Activated naive CD4-positive, alpha-beta T cell treated with anti-CD3 and anti-CD28 coated beads, Interleukin-2, amount 50 U/mL, for 16 hours (primary cell): ENCODE results near the gene STAT3.

Source experiments
- DNase-seq: peaks from one replicate; pipeline ENCODE4 v3.0.0-alpha.2; 2020

Gene STAT3

DNA sequence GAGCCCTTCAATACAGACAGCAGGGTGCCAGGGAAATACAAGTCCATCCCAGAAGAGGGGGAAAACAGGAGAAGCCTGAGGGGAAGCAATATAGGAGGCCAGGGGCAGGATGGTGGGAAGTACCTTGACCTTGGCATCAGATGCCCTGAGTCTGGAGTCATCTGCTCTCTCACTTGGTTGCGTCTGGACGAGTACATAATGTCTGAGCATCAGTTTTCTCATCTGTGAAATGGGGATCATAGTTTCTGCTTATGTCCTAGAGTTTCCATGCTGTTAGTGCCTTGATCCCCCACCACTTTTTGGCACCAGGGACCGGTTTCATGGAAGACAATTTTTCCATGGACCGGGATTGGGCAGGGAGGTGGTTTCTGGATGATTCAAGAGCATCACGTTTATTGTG is 97.7 kb downstream of the STAT3 start:
- no peak for DNase-seq

DNA sequence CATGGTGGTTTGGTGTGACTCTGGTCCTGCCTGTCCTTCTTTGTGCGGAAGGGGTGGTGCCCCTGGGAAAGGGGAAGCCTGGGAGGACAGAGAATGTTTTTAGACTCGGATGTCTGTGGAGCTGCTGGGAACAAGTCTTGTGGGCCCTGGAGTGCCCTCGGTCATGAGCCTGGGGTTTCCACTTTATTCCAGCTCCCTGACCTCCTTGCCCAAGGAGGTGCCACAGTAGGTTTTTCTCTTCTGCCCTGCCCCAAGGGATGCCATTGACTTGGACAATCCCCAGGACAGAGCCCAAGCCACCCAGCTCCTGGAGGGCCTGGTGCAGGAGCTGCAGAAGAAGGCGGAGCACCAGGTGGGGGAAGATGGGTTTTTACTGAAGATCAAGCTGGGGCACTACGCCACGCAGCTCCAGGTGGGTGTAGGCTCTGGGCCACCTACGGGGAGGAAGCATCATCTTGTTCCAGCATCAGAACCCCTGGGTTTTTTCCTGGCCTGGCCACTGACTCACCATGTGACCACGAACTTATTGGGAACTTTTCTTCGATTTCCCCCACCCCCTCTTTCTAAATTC is 98.5 kb downstream of the STAT3 start:
- DNase-seq, result peak; percentile 70

DNA sequence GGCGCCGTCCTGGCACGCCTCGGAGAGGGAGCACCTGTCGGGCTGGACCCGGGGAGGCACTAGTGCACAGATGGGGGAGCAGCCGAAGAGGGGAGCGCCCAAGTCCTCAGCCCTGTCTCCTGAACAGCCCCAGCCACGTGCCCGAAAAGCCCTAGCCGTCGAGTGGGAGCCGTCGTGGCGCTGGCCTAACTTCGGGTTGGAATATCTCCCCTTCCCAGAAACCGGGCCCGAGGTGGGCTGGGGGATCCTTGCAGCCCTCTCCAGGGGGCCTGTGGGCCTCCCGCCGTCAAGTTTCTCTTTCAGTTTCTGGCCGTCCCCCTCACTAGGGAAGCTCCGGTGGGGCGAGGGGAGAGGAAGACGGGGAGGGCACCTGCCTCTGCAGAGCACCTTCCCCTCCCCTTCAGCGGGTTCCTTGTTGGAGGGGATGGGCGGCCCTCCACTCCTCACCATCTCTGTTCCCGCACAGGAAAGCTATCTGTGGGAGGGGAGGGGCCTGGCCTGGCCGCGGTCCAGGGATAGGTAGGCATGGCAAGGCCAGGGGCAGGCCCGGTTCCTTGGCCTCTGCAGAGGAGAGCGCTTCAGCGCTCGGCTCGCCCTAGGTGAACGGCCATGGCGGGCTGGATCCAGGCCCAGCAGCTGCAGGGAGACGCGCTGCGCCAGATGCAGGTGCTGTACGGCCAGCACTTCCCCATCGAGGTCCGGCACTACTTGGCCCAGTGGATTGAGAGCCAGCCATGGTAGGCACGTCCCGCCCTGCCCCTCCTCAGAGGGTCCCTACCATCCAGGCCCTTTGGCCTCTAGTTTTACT is 99.2 kb downstream of the STAT3 start:
- peak; percentile 65 for DNase-seq

DNA sequence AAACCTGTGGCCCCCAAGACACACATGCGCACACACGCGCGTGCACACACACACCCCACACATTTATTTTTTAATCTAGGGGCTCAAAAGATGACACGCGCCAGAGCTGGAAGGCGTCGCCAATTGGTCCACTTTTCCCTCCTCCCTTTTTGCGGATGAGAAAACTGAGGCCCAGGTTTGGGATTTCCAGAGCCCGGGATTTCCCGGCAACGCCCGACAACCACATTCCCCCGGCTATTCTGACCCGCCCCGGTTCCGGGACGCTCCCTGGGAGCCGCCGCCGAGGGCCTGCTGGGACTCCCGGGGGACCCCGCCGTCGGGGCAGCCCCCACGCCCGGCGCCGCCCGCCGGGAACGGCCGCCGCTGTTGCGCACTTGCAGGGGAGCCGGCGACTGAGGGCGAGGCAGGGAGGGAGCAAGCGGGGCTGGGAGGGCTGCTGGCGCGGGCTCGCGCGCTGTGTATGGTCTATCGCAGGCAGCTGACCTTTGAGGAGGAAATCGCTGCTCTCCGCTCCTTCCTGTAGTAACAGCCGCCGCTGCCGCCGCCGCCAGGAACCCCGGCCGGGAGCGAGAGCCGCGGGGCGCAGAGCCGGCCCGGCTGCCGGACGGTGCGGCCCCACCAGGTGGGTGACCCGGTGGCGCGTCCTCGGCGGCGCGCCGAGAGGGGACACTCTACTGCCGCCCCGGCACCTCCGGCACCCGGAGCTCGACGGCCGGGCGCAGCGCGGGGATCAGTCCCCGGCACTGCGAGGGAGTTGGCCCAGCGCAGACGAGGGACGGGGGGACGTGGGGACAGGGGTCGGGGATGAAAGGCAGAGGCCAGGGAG is 100.1 kb downstream of the STAT3 start, which contains the start of gene STAT5A:
Gene STAT5A, plus strand, starts transcription at position 522 of the 826 bp plus-strand sequence. CDS start 914 bp downstream, outside the sequence.
- peak; percentile 73 for DNase-seq

DNA sequence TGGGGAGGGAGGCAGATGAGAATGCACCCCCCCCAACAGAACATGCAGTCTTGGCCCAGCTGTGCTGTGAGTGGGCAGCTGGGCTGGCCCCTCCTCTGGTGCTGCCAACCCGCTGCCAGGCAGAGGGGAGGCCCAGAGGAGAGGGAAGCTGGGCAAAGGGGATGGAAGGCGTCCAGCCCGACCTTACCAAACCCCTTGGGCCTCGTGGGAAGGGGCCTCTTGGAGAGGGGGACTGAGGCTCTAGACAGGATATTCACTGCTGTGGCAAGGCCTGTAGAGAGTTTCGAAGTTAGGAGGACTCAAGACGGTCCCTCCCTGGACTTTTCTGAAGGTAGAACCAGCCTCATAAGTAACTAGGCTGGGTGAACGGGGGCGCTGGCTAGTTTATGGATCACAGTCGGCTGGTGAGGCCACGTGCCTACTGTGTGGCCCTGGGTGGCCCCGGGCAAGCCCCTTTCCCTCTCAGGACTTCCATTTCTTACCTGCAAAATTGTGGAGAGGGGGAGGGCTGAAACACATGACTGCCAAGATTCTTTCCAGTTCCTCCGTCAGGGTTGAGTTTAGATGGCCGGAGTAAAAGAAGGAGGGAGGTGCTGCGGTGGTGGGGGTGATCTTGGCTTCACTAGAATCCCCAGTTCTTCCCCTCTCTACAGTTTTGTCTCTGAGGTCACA is 100.8 kb downstream of the STAT3 start:
- DNase-seq, result peak; percentile 53

DNA sequence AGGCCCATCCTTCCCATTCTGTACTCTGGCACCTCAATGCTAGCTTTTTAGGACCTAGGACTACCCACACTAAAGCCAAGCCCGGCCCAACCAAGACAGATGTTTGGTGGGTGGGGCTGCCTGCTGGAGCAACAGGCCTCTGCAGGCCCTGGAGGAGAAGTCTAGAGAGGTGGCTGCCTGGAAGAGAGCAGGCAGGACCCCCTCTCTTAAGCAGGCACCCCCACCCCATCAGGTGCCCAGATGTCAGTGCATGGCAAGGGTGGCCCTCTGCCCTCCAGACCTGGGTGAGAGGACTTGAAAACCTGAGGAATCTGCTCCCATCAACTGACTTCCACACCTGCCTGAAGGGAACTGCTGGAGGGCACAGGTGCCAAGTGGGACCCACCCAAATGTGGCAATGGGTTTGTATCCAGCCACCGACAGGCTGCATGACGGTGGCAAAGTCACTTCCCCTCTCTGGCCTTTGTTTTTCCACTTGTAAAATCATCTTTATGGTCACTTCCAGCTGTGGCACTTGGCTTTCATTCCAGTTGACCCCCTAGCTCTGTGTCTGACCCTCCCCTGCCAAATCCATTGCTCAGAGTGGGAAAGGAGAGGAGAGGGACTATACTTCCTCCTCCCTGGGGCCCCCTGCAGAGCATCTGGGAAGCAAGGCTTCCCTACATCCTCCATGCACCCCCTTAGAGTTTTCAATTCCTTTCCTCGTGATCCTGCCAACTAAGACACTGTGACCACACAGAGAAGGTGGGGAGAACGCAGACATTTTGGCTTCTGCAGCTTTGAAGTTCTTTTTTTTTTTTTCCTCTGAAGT is 101.6 kb downstream of the STAT3 start:
- DNase-seq, result peak; percentile 13

DNA sequence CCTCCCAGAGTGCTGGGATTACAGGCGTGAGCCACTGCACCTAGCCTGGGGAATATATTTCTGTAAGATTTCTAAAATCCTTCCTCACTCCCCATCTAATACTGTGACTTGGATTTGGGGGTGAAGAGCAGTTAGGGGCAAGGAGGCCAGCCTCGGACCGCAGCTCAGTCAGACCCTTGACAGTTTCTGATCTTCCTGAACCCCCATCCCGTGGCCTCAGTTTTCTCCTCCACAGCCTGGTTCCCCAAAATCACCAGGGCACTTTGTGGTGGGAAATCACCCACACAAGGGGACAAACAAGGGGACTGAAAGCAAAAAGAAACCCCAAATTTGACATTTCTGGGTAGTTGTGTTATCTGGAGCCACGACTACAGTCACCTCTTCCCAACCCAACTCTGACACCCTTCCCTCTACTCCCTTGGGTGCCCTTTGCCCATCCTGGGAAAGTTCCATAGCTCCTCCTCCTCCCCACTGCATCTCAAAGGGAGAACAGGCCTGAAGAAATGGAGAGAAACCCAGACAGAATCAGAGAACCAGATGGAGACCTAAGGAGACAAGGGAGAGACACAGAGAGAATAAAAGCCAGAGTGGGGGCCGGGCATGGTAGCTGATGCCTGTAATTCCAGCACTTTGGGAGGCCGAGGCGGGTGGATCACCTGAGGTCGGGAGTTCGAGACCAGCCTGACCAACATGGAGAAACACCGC is 102.7 kb downstream of the STAT3 start:
- DNase-seq, result no peak

DNA sequence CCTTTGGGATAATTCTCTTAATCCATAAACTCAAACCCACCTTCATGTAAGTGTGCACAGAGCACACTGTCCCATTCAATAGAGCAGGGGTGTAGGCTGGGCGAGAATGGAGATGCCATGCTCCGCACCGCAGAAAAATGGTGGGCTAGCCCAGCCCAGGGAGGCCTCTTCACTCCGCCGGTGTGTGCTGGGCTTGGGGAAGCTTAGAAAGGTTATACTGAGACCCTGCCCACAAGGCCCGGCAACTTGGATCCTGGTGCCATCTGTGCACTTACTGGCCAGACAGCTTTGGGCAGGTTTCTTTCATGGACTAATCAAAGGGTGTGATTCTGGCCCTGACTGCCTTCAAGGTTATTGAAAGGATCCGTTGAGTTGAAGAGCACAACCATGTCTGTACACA is 103.7 kb downstream of the STAT3 start:
- no peak for DNase-seq

DNA sequence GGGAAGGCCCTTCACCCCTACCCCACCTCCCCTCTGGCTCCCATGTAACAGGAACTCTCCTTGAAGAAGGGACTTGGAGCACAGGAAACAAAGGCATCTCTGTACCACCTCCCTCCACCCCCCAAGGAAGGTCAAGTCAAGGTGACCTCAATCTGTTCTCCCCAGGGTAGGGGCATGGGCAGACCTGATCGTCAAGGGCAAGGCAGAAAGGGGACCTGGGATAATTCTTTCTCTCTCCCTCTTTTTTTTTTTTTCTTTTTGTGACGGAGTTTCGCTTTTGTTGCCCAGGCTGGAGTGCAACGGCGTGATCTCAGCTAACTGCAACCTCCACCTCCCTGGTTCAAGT is 104.2 kb downstream of the STAT3 start:
- DNase-seq, result no peak

DNA sequence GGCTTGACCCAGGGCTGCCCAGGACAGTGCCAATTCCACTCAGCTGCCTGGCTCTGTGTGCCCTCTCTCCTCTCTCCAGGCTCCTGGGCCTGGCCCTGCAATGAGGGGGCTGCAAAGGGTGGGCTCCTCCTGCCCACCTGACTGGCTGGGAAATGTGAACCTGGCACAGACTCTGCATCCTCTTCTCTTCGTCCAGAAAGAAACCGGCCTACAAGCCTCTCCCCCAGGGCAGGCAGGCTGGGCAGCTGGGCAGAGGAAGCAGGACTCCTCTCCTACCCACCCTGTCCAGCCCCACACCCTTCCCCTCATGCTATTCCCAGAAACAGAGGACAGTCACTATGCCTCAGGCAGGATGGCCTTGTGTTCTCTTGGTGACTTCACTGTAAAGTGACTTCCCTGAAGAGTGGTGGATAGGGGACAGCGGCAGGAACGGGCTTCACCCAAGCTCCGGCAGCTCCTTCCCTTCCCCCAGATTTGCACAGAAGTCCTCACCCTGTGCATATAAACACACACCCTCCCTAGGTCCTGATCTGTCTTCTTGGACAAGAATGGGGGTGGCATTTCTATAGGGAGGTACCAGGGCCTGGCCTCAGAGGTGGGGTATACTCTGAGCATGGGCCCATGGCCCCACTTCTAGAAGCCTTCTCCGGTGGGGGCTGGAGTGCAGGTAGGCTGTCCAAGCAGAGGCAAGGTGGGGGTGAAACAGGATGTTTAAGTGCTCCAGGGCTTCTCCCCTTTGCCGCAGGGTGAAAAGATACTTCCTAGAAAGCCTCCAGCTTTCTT is 104.8 kb downstream of the STAT3 start:
- DNase-seq, result no peak

DNA sequence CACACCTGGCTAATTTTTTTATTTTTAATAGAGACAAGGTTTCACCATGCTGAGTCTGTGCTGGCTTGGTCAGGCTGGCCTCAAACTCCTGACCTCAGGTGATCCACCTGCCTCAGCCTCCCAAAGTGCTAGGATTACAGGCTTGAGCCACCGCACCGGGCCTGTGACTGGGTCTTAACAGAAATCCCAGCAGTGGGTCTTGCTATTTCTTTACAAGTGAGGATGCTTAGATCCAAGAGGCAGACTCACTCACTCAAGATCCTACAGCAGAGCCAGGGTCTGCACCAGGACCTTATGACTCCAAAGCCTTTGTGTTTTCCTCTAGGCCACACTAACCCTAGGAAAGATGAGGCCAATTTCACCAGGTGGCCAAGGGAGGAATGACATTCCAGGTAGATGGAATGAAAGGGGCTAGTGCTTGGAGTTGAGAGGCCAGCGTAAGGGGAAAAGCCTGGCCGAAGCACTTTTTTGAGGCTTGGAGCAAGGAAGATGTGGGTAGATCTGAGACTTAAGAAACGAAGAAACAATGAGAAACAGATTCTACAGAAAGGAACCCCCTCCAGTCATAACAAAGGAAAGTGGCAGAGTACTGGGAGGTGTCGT is 105.7 kb downstream of the STAT3 start:
- no peak for DNase-seq

DNA sequence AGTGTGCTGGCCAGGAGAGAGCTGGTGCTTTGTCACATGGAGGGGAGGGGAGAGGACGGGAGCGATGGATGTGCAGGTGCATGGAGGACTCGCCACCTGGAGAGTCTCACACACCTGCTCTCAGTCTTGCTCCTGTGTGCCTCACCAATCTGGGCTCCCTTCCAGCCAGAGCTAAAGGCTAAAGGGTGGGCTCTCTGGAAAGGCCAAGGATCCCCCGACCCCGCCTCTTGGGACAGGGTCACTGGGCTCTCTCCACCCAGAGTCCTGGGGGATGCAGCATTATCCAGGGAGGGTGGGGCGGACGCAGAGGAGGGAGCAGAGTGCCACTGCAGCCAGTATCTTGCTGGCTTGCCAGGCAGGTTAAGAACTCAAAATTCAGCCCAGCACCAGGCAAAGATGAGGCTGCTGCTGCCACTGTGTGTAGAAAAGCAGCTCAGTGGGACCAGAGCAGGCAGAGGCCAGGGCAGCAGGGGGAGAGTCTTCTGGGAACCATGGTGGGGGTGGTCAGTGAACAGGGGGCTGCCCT is 106.6 kb downstream of the STAT3 start:
- DNase-seq, result no peak

DNA sequence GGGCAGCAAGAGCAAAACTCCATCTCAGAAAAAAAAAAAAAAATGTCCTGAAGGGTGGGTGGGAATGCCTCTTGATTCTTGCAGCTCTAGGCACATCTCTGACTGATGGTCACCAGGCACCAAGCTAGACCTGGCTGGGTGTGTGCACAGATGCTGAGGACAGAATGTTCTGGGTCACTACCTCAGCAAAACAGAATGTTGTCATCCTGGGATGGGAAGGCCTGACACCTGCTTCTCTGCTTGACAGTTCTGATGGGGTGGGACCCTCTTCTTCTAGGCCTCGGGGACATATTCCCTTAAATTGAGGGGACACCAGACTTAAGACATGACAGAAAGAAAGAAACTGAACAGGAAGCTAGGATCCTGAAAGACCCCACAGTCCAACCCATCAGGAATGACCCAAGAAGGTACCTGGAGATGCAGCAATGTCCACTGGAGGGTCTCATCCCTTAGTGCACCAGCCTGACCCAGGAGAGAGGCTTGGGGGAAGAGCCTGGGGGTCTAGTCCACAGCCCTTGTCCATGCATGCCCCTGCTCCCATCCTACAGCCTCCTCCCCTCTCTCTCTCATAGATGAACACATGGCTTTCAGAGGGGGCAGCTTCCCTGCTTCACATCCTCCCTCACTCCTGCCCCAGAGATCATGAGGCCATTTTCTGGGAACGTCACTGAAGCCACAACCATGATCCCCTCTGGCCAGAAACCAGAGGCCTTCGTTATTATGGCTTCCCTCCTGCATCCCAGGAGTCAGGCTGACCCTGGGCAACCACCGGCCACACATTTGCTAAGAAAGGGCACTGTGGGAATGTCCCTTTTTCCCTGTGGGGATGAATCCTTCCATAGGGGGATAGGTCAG is 108.2 kb downstream of the STAT3 start:
- DNase-seq, result no peak

DNA sequence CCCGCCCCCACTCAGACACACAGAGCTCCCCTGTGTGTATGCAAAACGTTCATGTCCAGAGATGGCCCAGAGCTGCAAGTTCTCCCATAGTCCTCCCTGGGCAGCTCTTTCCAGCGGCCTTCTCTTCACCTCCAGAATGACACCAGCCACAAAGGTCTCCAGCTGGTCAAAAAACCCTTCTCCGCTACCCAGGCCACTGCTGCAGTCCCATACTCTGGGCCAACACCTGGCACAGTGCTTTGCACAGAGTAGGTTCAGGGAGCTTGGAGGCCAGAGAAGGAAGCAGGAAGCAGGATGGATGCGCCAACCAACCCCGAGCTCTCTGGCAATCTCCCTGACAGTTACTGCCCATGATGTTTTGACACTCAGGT is 110.9 kb downstream of the STAT3 start:
- no peak for DNase-seq

DNA sequence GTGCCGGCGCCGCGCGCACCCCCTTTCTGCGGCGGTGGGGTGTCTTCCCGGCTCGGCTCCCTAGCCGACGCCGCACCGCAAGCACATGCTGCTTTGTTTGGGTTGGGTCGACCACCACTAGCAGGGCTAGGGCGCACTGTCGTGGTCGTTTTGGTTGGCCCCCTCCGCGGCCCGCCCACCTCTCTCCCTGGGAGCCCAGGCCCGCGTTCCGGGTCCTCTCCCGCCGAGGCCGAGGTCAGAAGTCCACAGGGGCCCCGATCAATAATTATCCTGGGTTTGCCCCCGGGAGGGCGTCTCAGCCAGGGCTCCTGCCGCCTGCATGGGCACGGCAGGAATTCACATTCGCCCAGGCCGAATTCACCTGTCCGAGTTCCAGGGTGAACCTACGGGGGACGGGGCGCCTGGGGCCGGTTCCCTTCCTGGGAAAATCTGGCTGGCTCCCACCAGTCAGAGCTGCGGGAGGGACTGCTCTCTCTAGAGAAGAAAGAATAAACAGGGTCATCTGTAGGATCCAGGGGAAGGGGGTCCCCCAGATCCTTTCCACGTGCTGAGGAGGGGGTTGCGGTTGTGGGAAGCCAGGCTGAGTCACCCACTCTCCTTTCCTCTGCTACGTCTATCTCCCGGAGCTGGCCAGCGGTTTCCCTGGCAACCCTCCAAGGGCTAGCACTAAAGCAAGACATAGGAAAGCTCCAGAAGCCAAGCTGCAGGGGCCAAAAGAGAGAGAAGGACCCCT is 111.5 kb downstream of the STAT3 start:
- DNase-seq, result no peak

DNA sequence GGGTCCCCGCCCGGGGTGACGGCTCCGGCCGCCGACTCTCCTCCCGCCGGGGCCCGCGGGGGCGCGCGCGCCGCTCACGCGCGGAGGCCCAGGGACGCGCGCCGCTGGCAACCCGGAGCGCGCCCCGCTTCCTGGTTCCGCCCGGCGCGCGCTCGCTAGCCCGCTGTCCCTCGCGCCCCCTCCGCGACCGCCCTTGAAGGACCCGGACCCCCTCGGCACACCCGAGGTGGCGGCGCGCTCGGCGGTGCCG is 112.0 kb downstream of the STAT3 start, which contains the start of gene STAT5B:
Gene STAT5B, minus strand, starts transcription at position 33 of the 250 bp plus-strand sequence. CDS start 44,264 bp downstream, outside the sequence.
- peak; percentile 64 for DNase-seq

DNA sequence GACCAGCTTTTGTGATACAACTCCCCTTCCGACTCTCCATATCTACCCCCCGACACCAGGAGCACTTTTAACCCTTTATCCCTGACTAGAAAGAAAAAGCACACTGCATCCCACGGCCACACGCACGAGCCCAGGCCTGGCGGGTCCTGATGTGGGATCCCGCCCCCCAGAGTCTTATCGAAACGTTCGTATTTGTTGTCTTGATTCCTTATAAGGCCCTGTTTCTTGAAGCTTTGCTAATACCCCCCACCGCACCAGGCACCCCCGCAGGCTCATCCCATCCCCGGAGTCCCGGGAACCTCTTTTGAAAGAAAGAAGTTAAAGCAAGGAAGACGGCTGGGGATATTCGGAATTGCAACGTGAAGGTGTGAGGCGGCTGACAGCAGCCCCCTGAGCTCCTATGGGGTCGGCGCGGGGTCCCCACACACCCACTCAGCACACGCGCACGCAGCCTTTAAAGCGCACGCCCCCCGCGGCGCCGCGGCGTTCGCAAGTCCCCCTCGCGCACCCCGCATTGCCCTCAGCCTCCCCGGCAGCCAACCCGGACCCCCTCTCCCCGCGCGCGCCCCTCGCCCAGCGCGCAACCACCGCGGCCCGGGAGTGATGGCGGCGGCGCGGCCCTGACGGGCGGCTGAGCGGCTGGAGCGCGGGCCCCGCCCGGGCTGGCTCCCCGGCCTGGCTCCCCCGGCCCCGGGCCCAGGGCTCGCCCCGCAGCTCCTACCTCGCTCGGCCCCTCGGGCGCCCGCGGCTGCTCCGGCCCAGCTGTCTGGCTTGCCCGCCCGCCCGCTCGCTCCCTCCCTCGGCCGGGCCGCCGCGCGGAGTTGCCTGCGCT is 112.5 kb downstream of the STAT3 start:
- peak; percentile 48 for DNase-seq
